T1000 (cell line): ENCODE data around the gene PPP2R5C.

Experiments used
- DNase-seq: peaks from one replicate; lab custom pipeline; 2025; ENCODE audit warnings: mixed read lengths; lab: John Stamatoyannopoulos, UW

Gene PPP2R5C

GRCh38 chr14:101755591-101756324 lies 5.8 kb upstream of the PPP2R5C start:
- no peak for DNase-seq

- no peak for DNase-seq
Measured at GRCh38 chr14:101757064-101757838, 4.3 kb upstream of the PPP2R5C start.

- DNase-seq = no peak
Measured at GRCh38 chr14:101757839-101758211, 3.7 kb upstream of the PPP2R5C start.

- no peak for DNase-seq
Measured at GRCh38 chr14:101758913-101759593, 2.5 kb upstream of the PPP2R5C start.

GRCh38 chr14:101760138-101761011 lies 1.1 kb upstream of the PPP2R5C start:
- peak; percentile 93 for DNase-seq

GRCh38 chr14:101761881-101762529 lies 496 bp downstream of the PPP2R5C start:
- DNase-seq = no peak

GRCh38 chr14:101762530-101763101 lies 1.1 kb downstream of the PPP2R5C start:
- no peak for DNase-seq

- no peak for DNase-seq
Measured at GRCh38 chr14:101763941-101764709, 2.6 kb downstream of the PPP2R5C start.

GRCh38 chr14:101767618-101768362 lies 6.3 kb downstream of the PPP2R5C start:
- no peak for DNase-seq

GRCh38 chr14:101770183-101770582 lies 8.7 kb downstream of the PPP2R5C start:
- DNase-seq = no peak

- DNase-seq = peak; percentile 13
Measured at GRCh38 chr14:101772770-101773169, 11.3 kb downstream of the PPP2R5C start.

- DNase-seq = no peak
Measured at GRCh38 chr14:101773378-101773777, 11.9 kb downstream of the PPP2R5C start.

GRCh38 chr14:101774006-101774795 lies 12.7 kb downstream of the PPP2R5C start:
- DNase-seq = no peak

- no peak for DNase-seq
Measured at GRCh38 chr14:101774814-101775213, 13.3 kb downstream of the PPP2R5C start.

- DNase-seq = no peak
Measured at GRCh38 chr14:101775826-101776225, 14.3 kb downstream of the PPP2R5C start.

- no peak for DNase-seq
Measured at GRCh38 chr14:101776344-101776743, 14.8 kb downstream of the PPP2R5C start.

- no peak for DNase-seq
Measured at GRCh38 chr14:101780390-101780789, 18.9 kb downstream of the PPP2R5C start.

GRCh38 chr14:101780887-101781239 lies 19.4 kb downstream of the PPP2R5C start:
- DNase-seq = no peak
